Measurements from ENCODE around the gene RGL2.

Gene RGL2

GRCh38 chr6:33295621-33296369, 2.9 kb downstream of the RGL2 start:
- no peak for DNase-seq
- Histone ChIP-seq H3K9me3 (ENCODE audit: control extremely low read depth in 1 of 5, control insufficient read depth in 4 of 5, insufficient read depth in 2 of 5, low read depth in 1 of 5, low read length in 4 of 5) (no peaks in the 10 kb centered on the region), H3K27me3 (replicated peaks in 2 of 5; ENCODE audit: control insufficient read depth in 4 of 5, insufficient read depth in 5 of 5, low read length in 4 of 5) (no peaks in the 10 kb centered on the region), H3K27ac (ENCODE audit: insufficient read depth in 1 of 2, low read depth in 1 of 2, low read length in 2 of 2, poor library complexity in 1 of 2, severe bottlenecking in 2 of 2) (peak overlapping the region in 1 of 2 experiments; percentile 29), H3K4me3 (ENCODE audit: control insufficient read depth in 1 of 7, extremely low read depth in 1 of 7, insufficient read depth in 4 of 7, low read depth in 2 of 7, low read length in 6 of 7) (no peak overlapping the region), H3K36me3 (ENCODE audit: control insufficient read depth in 4 of 4, insufficient read depth in 4 of 4, low read length in 3 of 4) (peaks cover 9 to 62% (median 49%) of the 10 kb centered on the region in 4 experiments), H3K4me1 (ENCODE audit: control extremely low read depth in 1 of 4, control insufficient read depth in 4 of 4, insufficient read depth in 4 of 4, low read length in 3 of 4) (peaks cover 0 to 37% (median 27%) of the 10 kb centered on the region in 4 experiments)
- CTCF ChIA-PET, result interaction anchor here (1.1 to 5.8 kb wide), 2 partner anchors 16 to 18 kb away, joined by 3 to 96 read pairs; partner anchors contain the start of genes B3GALT4 and TAPBP
- POLR2A ChIA-PET, result interaction anchor here (2.0 kb wide), 1 partner anchor 18 kb away, joined by 4 read pairs; the partner anchor contains the start of gene B3GALT4
- 97% methylated on average over 13 of the region's 15 CpGs for WGBS (ENCODE audit: insufficient coverage)

GRCh38 chr6:33294086-33294823, 4.5 kb downstream of the RGL2 start:
- Histone ChIP-seq H3K4me1 (ENCODE audit: control extremely low read depth in 1 of 4, control insufficient read depth in 4 of 4, insufficient read depth in 4 of 4, low read length in 3 of 4) (peaks cover 0 to 32% (median 26%) of the 10 kb centered on the region in 4 experiments), H3K4me3 (ENCODE audit: control insufficient read depth in 1 of 7, extremely low read depth in 1 of 7, insufficient read depth in 4 of 7, low read depth in 2 of 7, low read length in 6 of 7) (no peak overlapping the region), H3K27me3 (replicated peaks in 2 of 5; ENCODE audit: control insufficient read depth in 4 of 5, insufficient read depth in 5 of 5, low read length in 4 of 5) (no peaks in the 10 kb centered on the region), H3K27ac (ENCODE audit: insufficient read depth in 1 of 2, low read depth in 1 of 2, low read length in 2 of 2, poor library complexity in 1 of 2, severe bottlenecking in 2 of 2) (no peak overlapping the region), H3K9me3 (ENCODE audit: control extremely low read depth in 1 of 5, control insufficient read depth in 4 of 5, insufficient read depth in 2 of 5, low read depth in 1 of 5, low read length in 4 of 5) (no peaks in the 10 kb centered on the region), H3K36me3 (ENCODE audit: control insufficient read depth in 4 of 4, insufficient read depth in 4 of 4, low read length in 3 of 4) (peaks cover 9 to 66% (median 50%) of the 10 kb centered on the region in 4 experiments)
- DNase-seq, result no peak
- WGBS (ENCODE audit: insufficient coverage), result 98% methylated on average over 7 of the region's 10 CpGs
- ChIA-PET CTCF (interaction anchor here (5.8 kb wide), 1 partner anchor 14 kb away, joined by 96 read pairs; the partner anchor contains the start of gene B3GALT4), POLR2A (no interaction called here)

GRCh38 chr6:33292996-33293682, 5.6 kb downstream of the RGL2 start:
- Histone ChIP-seq H3K36me3 (ENCODE audit: control insufficient read depth in 4 of 4, insufficient read depth in 4 of 4, low read length in 3 of 4) (peaks cover 9 to 68% (median 50%) of the 10 kb centered on the region in 4 experiments), H3K27me3 (replicated peaks in 2 of 5; ENCODE audit: control insufficient read depth in 4 of 5, insufficient read depth in 5 of 5, low read length in 4 of 5) (no peaks in the 10 kb centered on the region), H3K27ac (ENCODE audit: insufficient read depth in 1 of 2, low read depth in 1 of 2, low read length in 2 of 2, poor library complexity in 1 of 2, severe bottlenecking in 2 of 2) (no peak overlapping the region), H3K9me3 (ENCODE audit: control extremely low read depth in 1 of 5, control insufficient read depth in 4 of 5, insufficient read depth in 2 of 5, low read depth in 1 of 5, low read length in 4 of 5) (no peaks in the 10 kb centered on the region), H3K4me1 (ENCODE audit: control extremely low read depth in 1 of 4, control insufficient read depth in 4 of 4, insufficient read depth in 4 of 4, low read length in 3 of 4) (peaks cover 0 to 35% (median 30%) of the 10 kb centered on the region in 4 experiments), H3K4me3 (ENCODE audit: control insufficient read depth in 1 of 7, extremely low read depth in 1 of 7, insufficient read depth in 4 of 7, low read depth in 2 of 7, low read length in 6 of 7) (no peak overlapping the region)
- DNase-seq, result no peak
- WGBS (ENCODE audit: insufficient coverage), result 99% methylated on average over 9 of the region's 16 CpGs
- POLR2A ChIA-PET, result no interaction called here
- CTCF ChIA-PET, result interaction anchor here (0.6 to 6.3 kb wide), 3 partner anchors 12 to 16 kb away, joined by 3 to 53 read pairs (median 5); partner anchors contain the start of gene B3GALT4

GRCh38 chr6:33290459-33290858, 8.3 kb downstream of the RGL2 start:
- ChIA-PET POLR2A (interaction anchor here (0.6 to 1.8 kb wide), 2 partner anchors 9 to 1623 kb away, joined by 3 to 5 read pairs; partner anchors contain the start of gene RGL2), CTCF (interaction anchor here (1.0 to 6.3 kb wide), 6 partner anchors 8 to 18 kb away, joined by 3 to 53 read pairs (median 6); partner anchors contain the start of genes B3GALT4 and RGL2)

GRCh38 chr6:33289784-33290315, 8.9 kb downstream of the RGL2 start:
- Histone ChIP-seq H3K27ac (ENCODE audit: insufficient read depth in 1 of 2, low read depth in 1 of 2, low read length in 2 of 2, poor library complexity in 1 of 2, severe bottlenecking in 2 of 2) (peak overlapping the region; percentile 64 to 93), H3K36me3 (ENCODE audit: control insufficient read depth in 4 of 4, insufficient read depth in 4 of 4, low read length in 3 of 4) (peaks cover 6 to 68% (median 51%) of the 10 kb centered on the region in 4 experiments), H3K4me1 (ENCODE audit: control extremely low read depth in 1 of 4, control insufficient read depth in 4 of 4, insufficient read depth in 4 of 4, low read length in 3 of 4) (peaks cover 0 to 31% (median 23%) of the 10 kb centered on the region in 4 experiments), H3K4me3 (ENCODE audit: control insufficient read depth in 1 of 7, extremely low read depth in 1 of 7, insufficient read depth in 4 of 7, low read depth in 2 of 7, low read length in 6 of 7) (peak overlapping the region; percentile 57 to 98 (median 84)), H3K27me3 (replicated peaks in 2 of 5; ENCODE audit: control insufficient read depth in 4 of 5, insufficient read depth in 5 of 5, low read length in 4 of 5) (no peaks in the 10 kb centered on the region), H3K9me3 (ENCODE audit: control extremely low read depth in 1 of 5, control insufficient read depth in 4 of 5, insufficient read depth in 2 of 5, low read depth in 1 of 5, low read length in 4 of 5) (no peaks in the 10 kb centered on the region)
- ChIA-PET POLR2A (interaction anchor here (1.1 to 2.5 kb wide), 5 partner anchors 9 to 54 kb away, joined by 4 to 17 read pairs (median 7); partner anchors contain the start of genes B3GALT4, RGL2, RPS18 and VPS52), CTCF (interaction anchor here (0.9 to 6.3 kb wide), 8 partner anchors 9 to 102 kb away, joined by 3 to 53 read pairs (median 4); partner anchors contain the start of genes B3GALT4, KIFC1, RGL2 and RPS18)
- DNase-seq, result peak in 2 of 3 donors; percentile 48 to 57
- 0% methylated on average over 7 of the region's 14 CpGs for WGBS (ENCODE audit: insufficient coverage)

More at GRCh38 chr6:33290459-33290858, 8.3 kb downstream of the RGL2 start:
- no peak for DNase-seq
- Histone ChIP-seq H3K27ac (ENCODE audit: insufficient read depth in 1 of 2, low read depth in 1 of 2, low read length in 2 of 2, poor library complexity in 1 of 2, severe bottlenecking in 2 of 2) (peak overlapping the region in 1 of 2 experiments; percentile 93), H3K36me3 (ENCODE audit: control insufficient read depth in 4 of 4, insufficient read depth in 4 of 4, low read length in 3 of 4) (peaks cover 8 to 70% (median 54%) of the 10 kb centered on the region in 4 experiments), H3K27me3 (replicated peaks in 2 of 5; ENCODE audit: control insufficient read depth in 4 of 5, insufficient read depth in 5 of 5, low read length in 4 of 5) (no peaks in the 10 kb centered on the region), H3K9me3 (ENCODE audit: control extremely low read depth in 1 of 5, control insufficient read depth in 4 of 5, insufficient read depth in 2 of 5, low read depth in 1 of 5, low read length in 4 of 5) (no peaks in the 10 kb centered on the region), H3K4me1 (ENCODE audit: control extremely low read depth in 1 of 4, control insufficient read depth in 4 of 4, insufficient read depth in 4 of 4, low read length in 3 of 4) (peaks cover 0 to 31% (median 23%) of the 10 kb centered on the region in 4 experiments), H3K4me3 (ENCODE audit: control insufficient read depth in 1 of 7, extremely low read depth in 1 of 7, insufficient read depth in 4 of 7, low read depth in 2 of 7, low read length in 6 of 7) (peak overlapping the region in 5 of 7 experiments; percentile 74 to 98 (median 84))
- WGBS (ENCODE audit: insufficient coverage), result 75% methylated on average over 1 of the region's 7 CpGs
